SK-N-MC (cell line): ENCODE measurements around the gene DNAI1.

Experiments
- EZH2 ChIP-seq: fragments of 200-600 bp; sonication (generic); IDR thresholded peaks from one replicate; pipeline ENCODE4 v1.6.1; 2017; ENCODE audit warnings: antibody characterized with exemption
- POLR2AphosphoS5 ChIP-seq: IDR thresholded peaks from 2 replicates; pipeline ENCODE4 v1.6.1; 2012; ENCODE audit warnings: mild to moderate bottlenecking, low read depth, low read length, borderline replicate concordance

DNA sequence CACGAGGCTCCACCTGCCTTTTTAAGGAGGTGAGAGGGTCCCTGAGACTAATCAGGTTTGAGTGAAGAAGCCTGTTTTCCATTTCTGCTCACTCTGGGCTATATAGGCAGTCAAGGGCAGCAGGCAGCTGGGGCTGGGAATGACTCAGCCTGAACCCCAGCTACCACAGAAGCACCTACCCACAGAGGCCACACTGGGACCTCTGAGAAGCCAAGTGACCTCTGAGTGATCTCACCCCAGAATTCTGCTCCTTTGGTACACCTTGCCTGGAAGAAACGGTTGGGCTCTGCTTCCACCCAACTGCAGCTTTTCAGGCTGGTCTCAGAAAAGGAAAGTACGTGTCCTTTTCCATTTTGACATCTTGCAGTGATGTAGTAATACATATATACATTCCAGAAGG lies 7.1 kb upstream of the DNAI1 start:
- TF ChIP-seq POLR2AphosphoS5: no peak
- TF ChIP-seq EZH2: no peak
